GM12878 (cell line): ENCODE data around the gene DHCR24.
A peak's percentile ranks its signal among the peaks of the same experiment; 100 is the strongest.

ENCODE experiments used
- IKZF2 ChIP-seq, 2 experiments: fragments of 450-650 bp; IDR thresholded peaks; 2 replicates each; pipeline ENCODE4 v1.6.1; 2017; ENCODE audit warnings: mild to moderate bottlenecking in 2 of 2, moderate library complexity in 2 of 2
- POLR2A ChIP-seq: IDR thresholded peaks from 2 replicates; pipeline ENCODE4 v1.6.1; 2011; ENCODE audit warnings: low read depth, mild to moderate bottlenecking, low read length
- SREBF2 ChIP-seq: IDR thresholded peaks from 2 replicates; pipeline ENCODE4 v1.6.1; 2012; ENCODE audit warnings: mild to moderate bottlenecking, low read length
- ZNF24 ChIP-seq: fragments of 450-650 bp; IDR thresholded peaks from 2 replicates; pipeline ENCODE4 v1.6.1; 2017; ENCODE audit warnings: antibody characterized with exemption, mild to moderate bottlenecking
- ZNF274 ChIP-seq: IDR thresholded peaks from one replicate; pipeline ENCODE4 v1.8.0; 2011; ENCODE audit not compliant: insufficient read length, insufficient read depth
- TF ChIP-seq, protein P1 (sequence below): fragments of 450-650 bp; IDR thresholded peaks from 2 replicates; pipeline ENCODE4 v1.6.1; 2016; ENCODE audit warnings: mild to moderate bottlenecking, moderate library complexity, borderline replicate concordance
- TF ChIP-seq, protein P2 (sequence below): IDR thresholded peaks from 2 replicates; pipeline ENCODE4 v1.6.1; 2012; ENCODE audit warnings: mild to moderate bottlenecking, low read depth, low read length
- TF ChIP-seq, protein P3 (sequence below): fragments of 450-650 bp; IDR thresholded peaks from 2 replicates; pipeline ENCODE4 v1.6.1; 2017; ENCODE audit warnings: mild to moderate bottlenecking, moderate library complexity
- TF ChIP-seq, protein P4 (sequence below), 3 experiments: IDR thresholded peaks in 2 of 3; conservative IDR thresholded peaks in 1 of 3; 2 replicates each; pipeline ENCODE4 v1.5.1; 2011; ENCODE audit warnings: low read depth in 3 of 3, low read length in 3 of 3, mild to moderate bottlenecking in 3 of 3, control low read depth in 2 of 3, moderate library complexity in 2 of 3, inconsistent platforms in 1 of 3, mixed read lengths in 1 of 3; ENCODE audit not compliant: control insufficient read depth in 2 of 3, insufficient read depth in 1 of 3; ENCODE audit errors: extremely low read depth in 1 of 3

DNA sequence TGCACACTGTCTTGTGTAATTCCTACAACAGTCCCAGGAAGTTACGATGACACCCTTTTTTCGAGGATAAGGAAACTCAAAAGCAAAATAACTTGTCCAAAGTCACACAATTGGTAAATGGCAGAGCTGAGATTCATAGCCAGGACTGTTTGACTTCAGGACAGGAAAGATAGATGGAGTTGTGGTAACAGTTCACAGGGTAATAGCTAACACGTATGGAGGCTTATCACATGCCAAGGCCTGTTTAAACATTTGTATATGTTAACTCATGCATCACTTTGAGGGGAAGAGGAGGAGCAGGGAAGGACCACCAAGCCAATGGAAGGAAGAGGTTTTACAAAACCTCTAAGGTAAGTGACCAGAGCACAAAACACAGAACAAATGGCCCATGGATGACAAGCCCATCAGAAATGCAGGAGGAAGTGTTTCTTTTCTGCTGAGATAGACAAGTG is 2.8 kb downstream of the DHCR24 start:
- TF ChIP-seq IKZF2 (IDR thresholded peaks at IDR 0.05) (no peak), POLR2A (no peak), ZNF24 (no peak), SREBF2 (no peak), ZNF274 (no peak)
- TF ChIP-seq, protein P1, sequence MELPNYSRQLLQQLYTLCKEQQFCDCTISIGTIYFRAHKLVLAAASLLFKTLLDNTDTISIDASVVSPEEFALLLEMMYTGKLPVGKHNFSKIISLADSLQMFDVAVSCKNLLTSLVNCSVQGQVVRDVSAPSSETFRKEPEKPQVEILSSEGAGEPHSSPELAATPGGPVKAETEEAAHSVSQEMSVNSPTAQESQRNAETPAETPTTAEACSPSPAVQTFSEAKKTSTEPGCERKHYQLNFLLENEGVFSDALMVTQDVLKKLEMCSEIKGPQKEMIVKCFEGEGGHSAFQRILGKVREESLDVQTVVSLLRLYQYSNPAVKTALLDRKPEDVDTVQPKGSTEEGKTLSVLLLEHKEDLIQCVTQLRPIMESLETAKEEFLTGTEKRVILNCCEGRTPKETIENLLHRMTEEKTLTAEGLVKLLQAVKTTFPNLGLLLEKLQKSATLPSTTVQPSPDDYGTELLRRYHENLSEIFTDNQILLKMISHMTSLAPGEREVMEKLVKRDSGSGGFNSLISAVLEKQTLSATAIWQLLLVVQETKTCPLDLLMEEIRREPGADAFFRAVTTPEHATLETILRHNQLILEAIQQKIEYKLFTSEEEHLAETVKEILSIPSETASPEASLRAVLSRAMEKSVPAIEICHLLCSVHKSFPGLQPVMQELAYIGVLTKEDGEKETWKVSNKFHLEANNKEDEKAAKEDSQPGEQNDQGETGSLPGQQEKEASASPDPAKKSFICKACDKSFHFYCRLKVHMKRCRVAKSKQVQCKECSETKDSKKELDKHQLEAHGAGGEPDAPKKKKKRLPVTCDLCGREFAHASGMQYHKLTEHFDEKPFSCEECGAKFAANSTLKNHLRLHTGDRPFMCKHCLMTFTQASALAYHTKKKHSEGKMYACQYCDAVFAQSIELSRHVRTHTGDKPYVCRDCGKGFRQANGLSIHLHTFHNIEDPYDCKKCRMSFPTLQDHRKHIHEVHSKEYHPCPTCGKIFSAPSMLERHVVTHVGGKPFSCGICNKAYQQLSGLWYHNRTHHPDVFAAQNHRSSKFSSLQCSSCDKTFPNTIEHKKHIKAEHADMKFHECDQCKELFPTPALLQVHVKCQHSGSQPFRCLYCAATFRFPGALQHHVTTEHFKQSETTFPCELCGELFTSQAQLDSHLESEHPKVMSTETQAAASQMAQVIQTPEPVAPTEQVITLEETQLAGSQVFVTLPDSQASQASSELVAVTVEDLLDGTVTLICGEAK: no peak
- TF ChIP-seq, protein P2, sequence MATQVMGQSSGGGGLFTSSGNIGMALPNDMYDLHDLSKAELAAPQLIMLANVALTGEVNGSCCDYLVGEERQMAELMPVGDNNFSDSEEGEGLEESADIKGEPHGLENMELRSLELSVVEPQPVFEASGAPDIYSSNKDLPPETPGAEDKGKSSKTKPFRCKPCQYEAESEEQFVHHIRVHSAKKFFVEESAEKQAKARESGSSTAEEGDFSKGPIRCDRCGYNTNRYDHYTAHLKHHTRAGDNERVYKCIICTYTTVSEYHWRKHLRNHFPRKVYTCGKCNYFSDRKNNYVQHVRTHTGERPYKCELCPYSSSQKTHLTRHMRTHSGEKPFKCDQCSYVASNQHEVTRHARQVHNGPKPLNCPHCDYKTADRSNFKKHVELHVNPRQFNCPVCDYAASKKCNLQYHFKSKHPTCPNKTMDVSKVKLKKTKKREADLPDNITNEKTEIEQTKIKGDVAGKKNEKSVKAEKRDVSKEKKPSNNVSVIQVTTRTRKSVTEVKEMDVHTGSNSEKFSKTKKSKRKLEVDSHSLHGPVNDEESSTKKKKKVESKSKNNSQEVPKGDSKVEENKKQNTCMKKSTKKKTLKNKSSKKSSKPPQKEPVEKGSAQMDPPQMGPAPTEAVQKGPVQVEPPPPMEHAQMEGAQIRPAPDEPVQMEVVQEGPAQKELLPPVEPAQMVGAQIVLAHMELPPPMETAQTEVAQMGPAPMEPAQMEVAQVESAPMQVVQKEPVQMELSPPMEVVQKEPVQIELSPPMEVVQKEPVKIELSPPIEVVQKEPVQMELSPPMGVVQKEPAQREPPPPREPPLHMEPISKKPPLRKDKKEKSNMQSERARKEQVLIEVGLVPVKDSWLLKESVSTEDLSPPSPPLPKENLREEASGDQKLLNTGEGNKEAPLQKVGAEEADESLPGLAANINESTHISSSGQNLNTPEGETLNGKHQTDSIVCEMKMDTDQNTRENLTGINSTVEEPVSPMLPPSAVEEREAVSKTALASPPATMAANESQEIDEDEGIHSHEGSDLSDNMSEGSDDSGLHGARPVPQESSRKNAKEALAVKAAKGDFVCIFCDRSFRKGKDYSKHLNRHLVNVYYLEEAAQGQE: no peak
- TF ChIP-seq, protein P3, sequence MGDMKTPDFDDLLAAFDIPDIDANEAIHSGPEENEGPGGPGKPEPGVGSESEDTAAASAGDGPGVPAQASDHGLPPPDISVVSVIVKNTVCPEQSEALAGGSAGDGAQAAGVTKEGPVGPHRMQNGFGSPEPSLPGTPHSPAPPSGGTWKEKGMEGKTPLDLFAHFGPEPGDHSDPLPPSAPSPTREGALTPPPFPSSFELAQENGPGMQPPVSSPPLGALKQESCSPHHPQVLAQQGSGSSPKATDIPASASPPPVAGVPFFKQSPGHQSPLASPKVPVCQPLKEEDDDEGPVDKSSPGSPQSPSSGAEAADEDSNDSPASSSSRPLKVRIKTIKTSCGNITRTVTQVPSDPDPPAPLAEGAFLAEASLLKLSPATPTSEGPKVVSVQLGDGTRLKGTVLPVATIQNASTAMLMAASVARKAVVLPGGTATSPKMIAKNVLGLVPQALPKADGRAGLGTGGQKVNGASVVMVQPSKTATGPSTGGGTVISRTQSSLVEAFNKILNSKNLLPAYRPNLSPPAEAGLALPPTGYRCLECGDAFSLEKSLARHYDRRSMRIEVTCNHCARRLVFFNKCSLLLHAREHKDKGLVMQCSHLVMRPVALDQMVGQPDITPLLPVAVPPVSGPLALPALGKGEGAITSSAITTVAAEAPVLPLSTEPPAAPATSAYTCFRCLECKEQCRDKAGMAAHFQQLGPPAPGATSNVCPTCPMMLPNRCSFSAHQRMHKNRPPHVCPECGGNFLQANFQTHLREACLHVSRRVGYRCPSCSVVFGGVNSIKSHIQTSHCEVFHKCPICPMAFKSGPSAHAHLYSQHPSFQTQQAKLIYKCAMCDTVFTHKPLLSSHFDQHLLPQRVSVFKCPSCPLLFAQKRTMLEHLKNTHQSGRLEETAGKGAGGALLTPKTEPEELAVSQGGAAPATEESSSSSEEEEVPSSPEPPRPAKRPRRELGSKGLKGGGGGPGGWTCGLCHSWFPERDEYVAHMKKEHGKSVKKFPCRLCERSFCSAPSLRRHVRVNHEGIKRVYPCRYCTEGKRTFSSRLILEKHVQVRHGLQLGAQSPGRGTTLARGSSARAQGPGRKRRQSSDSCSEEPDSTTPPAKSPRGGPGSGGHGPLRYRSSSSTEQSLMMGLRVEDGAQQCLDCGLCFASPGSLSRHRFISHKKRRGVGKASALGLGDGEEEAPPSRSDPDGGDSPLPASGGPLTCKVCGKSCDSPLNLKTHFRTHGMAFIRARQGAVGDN: peak; percentile 37
- TF ChIP-seq, protein P4, sequence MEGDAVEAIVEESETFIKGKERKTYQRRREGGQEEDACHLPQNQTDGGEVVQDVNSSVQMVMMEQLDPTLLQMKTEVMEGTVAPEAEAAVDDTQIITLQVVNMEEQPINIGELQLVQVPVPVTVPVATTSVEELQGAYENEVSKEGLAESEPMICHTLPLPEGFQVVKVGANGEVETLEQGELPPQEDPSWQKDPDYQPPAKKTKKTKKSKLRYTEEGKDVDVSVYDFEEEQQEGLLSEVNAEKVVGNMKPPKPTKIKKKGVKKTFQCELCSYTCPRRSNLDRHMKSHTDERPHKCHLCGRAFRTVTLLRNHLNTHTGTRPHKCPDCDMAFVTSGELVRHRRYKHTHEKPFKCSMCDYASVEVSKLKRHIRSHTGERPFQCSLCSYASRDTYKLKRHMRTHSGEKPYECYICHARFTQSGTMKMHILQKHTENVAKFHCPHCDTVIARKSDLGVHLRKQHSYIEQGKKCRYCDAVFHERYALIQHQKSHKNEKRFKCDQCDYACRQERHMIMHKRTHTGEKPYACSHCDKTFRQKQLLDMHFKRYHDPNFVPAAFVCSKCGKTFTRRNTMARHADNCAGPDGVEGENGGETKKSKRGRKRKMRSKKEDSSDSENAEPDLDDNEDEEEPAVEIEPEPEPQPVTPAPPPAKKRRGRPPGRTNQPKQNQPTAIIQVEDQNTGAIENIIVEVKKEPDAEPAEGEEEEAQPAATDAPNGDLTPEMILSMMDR (IDR thresholded peaks at IDR 0.05 in 2 of 3, conservative IDR thresholded peaks at IDR 0.05 in 1 of 3; ENCODE audit: control insufficient read depth in 2 of 3, extremely low read depth in 1 of 3, insufficient read depth in 1 of 3, low read depth in 3 of 3, low read length in 3 of 3): no peak
